NOMO-1 treated with DMSO at 0.1 percent for 48 hours (cell line): ENCODE data around the gene TTLL7.
A peak's percentile ranks its signal among the peaks of the same experiment; 100 is the strongest.

Experiments used
- DNase-seq: peaks from one replicate; lab custom pipeline; 2025; ENCODE audit not compliant: unreplicated experiment; lab: John Stamatoyannopoulos, UW

Gene TTLL7

GRCh38 chr1:83896299-83896698 is 102.6 kb downstream of the TTLL7 start:
- no peak for DNase-seq

DNA sequence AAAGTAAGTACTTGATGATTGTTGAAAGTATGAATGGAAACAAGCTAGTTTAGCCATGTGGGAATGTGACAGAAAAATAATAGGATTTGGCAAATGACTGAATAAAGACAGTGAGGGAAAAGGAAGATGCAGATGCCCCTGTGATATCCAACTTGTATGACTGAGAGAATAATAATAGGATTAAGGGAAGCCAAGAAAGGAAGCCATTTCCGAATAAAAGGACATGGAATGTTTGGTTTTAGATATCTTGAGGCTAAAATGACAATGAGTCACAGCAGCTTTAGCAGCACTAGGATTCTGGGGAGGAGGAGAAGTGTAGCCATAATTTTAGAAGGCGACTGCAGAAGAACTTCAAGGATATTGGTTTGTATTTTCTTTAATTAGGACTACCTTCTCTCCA is 109.2 kb downstream of the TTLL7 start:
- DNase-seq: no peak

GRCh38 chr1:83887483-83887882 is 111.4 kb downstream of the TTLL7 start:
- DNase-seq: no peak

GRCh38 chr1:83883979-83884378 is 115.0 kb downstream of the TTLL7 start:
- DNase-seq: no peak

- no peak for DNase-seq
These were observed 116.0 kb downstream of the TTLL7 start for GRCh38 chr1:83882906-83883305.

- no peak for DNase-seq
These were observed 126.4 kb downstream of the TTLL7 start for GRCh38 chr1:83872515-83872914.

GRCh38 chr1:83864991-83865390 is 133.9 kb downstream of the TTLL7 start:
- no peak for DNase-seq

- DNase-seq: peak; percentile 57
These were observed 138.3 kb downstream of the TTLL7 start for GRCh38 chr1:83860490-83861221.

DNA sequence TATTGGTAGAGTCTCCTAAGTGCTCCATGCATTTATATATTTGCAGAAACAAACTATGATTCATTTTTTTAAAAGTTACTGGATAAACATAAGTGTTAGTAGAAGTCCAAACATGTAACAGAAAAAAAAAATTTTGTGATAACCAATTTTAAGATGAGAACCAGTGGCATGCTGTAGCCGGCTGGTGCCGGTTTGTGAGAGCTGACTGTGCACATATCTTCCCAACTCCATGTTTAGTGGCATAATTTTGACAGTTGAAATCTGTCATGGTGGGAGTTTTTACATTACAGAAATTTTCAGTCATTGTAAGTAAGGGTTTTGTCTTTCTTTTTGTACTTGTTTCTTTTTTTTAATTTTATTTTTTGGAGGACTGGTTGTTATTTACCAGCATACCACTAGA is 141.2 kb downstream of the TTLL7 start:
- no peak for DNase-seq

DNA sequence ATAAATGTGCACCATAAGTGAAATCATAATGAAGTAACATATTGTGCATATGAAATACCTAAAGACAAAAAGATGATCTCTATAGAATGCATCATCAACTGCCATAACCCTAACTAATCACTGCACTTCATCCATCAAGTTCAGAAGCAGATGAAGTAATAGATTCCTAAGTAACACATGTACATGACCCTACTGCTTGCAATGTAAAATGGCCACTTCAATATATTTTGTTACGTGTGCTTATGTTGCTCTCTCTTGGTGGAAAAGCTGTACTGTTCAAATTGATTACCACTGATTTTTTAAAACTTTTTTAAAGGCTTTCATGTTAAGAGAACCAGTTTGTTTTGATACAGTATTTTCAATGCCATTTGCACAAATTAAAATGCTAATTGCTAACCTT is 141.8 kb downstream of the TTLL7 start:
- peak; percentile 50 for DNase-seq

DNA sequence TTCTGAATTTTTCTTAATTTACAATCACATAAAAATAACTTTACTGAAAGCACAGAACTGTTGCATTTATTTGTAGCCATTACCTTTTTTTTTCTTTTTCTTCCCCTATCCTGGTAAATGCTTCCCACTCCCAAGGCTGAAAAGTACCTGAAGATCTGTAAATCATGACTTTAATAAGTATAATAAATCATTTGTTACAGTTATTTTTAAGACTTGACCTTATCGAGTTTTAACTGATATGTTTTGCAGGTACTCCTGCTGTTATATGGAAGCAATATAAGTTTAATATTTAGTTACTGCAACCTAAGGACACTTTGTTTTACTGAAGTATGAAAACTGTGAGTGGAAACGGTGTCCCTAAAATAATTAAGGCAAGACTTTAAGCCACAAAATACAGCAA is 142.6 kb downstream of the TTLL7 start:
- no peak for DNase-seq

DNA sequence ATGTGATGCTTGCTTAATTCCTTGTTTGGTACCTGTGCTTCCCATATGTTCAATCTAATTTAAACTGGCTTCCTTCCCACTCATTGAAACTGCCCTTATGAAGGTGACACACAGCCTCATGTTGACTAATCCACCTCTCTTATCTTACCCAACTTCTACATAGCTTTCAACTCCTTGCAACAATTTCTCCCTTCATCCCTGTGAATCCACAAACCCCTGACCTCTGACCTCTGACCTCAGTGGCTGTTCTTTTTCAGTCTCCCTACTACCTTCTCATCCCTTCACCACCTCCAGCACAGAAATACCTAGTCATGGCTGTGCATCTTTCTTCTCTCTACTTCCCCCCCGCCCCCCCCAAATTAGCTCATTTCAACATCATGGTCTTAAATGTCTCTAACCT is 144.5 kb downstream of the TTLL7 start:
- no peak for DNase-seq

GRCh38 chr1:83850834-83851233 is 148.1 kb downstream of the TTLL7 start:
- no peak for DNase-seq

DNA sequence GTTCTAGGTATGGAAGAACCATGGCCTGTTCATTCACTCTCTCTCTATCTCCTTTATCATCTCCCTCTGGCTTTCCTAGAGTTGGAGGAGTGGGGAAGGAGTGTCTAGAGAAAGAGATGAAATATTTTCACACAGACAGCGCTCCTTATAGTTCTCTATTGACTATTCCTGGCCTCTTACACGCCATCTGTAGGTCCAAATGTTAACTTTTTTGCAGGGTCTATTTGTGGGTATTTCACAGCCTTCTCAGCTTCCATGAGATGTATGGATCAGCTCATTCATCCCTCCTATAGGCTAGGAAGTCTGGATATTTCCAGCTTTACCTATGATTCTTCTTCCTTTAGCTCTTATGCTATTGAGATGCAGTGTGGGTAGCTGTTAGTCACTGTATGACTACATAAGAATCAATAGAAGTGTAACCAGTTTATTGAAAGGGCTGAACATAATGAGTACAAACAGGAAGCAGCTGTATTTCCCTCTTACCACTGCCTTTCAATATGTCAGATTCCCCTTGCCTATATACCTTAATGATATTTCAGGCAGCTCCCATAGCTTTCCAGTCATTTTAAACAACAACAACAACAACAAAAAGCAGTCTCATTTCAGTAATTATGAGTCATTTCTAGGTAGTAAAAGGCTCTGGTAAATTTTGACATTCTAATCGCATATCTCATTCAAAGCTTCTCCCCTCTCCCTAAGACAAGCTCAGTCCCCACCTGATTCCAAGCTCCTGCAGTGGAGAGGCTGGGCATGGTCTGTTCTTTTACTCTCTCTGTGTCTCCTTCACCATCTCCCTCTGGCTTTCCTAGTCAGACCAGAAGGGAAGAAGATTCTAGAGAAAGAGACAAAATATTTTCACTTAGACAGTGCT is 149.5 kb downstream of the TTLL7 start:
- DNase-seq: no peak

GRCh38 chr1:83846138-83846537 is 152.8 kb downstream of the TTLL7 start:
- no peak for DNase-seq

DNA sequence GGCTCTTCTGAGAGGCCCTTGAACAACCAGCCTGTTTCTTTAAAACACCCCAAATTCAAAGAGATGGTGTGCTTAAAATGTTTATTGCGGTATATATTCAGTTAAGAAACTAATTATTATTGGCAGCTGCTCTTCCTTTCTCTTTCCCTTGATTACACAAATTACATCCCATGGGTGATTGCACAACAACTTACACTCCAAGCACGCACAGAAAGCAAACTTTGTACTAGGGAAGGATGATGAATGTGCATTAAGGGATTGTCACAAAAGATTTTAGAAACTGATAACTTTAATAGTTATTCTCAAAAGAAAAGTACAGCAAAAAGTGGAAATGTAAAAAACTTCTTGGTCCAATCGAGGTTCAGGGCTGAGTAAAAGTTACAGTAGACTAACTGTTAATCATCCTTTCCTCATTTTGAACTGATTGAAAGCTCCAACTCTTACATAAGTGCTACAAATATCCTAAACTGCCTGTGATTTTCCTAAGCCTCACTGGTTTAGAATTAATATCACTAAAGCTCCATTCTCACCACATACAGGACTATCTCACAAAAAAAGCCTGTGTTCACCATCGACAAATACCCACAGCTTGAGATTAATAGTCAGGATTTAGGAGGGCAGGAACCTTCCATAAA is 153.4 kb downstream of the TTLL7 start:
- DNase-seq: peak; percentile 23

DNA sequence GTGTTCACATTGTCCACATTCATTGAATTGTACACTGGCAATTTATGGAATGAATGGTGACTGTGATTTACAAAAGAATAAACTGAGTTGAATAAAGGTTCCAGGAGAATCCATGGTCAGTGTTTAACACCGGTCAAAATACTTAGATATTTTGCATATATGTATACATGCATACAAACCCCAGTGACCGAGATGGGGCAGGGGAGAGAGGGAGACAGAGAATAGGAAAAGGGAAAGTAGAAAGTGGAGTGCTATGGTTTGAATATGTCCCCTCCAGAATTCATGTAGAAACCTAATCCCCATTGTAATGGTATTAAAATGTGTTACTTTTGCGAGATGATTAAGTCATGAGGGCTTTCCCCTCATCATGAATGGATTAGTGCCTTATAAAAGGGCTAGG is 154.4 kb downstream of the TTLL7 start:
- DNase-seq: no peak

DNA sequence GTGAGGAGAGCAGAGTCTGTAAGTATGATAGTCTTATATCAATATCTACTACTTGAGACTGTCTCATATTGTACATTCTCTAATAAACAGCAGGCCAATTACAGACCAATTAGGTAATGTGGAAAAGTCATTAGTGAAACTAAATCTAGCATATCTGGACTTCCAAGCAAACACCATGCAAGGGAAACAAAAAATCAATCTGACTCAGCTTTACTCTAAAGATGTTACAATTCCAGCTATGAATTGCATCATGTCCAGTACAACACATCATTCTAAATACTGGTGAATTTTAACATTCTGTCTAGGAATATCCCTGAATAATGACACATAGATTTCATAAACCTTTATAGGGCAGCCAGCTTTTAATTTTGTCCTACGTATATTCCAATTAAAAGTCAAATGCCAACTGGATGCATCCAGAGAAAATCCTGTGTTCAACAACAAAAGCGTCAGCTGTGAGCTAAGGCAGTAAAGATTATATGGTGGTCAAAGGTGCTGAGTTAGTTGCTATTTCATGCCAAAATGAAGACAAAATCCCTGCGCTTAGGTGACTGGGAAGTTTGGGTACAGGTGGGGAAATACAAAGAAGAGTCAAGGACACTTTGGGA is 159.3 kb downstream of the TTLL7 start:
- DNase-seq: peak; percentile 4

GRCh38 chr1:83838573-83838972 is 160.4 kb downstream of the TTLL7 start:
- DNase-seq: no peak

GRCh38 chr1:83836543-83836942 is 162.4 kb downstream of the TTLL7 start:
- DNase-seq: no peak

DNA sequence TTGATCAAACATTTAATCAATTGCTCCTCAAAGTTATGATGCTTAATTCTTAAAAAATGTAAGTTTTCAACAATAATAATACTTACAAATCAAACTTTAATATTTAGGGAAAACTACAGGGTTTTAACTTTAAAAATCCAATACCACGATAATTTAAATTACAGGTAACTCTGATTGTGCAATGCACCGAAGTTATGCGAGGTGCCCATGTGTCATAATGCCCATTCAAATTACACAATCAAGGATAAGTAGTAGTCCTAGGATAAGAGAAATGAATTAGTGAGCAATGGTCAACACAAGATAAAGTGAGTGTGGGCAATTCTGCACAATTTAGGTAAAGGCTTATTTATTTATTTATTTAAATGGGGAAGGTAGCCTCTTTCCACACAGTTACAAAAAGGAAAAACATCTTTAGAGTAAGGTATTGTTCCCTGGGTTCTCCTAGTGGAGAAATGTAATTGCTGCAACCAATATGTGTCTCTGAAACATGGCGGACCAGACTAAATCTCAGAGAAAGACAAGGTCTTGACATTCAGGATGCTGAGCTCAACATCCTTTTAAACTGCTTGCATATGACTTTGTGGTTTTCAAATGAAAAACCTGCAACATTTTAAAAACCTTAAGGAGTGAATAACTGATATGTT is 164.2 kb downstream of the TTLL7 start:
- no peak for DNase-seq
